Stimulated activated CD8-positive, alpha-beta memory T cell treated with anti-CD3 and anti-CD28 coated beads, Interleukin-7, amount 100 ng/mL, for 24 hours (primary cell): Measurements from ENCODE around the gene MTERF2.

ENCODE experiments used
- DNase-seq: peaks from one replicate; pipeline ENCODE4 v3.0.0-alpha.2; 2020; ENCODE audit warnings: low read depth

Gene MTERF2

DNA sequence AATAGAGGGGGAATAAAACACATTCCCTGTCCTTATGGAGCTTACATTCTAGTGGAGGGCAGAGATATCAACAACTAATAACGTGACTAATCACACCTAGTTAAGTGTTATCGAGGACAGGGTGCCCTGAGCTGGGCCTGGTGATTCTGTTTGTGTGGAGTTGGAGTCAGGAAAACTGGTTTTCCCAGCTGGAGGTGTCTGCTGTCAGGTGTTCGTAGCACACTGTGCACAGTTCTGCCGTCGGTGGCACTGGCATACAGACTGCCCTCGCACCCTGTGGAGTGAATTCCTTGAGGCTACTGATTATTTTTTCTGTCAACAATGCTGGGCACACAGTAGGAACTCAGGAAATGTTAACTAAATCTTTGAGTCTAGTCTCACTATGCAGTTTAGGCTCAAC lies 900 bp upstream of the MTERF2 start:
- DNase-seq, result no peak

DNA sequence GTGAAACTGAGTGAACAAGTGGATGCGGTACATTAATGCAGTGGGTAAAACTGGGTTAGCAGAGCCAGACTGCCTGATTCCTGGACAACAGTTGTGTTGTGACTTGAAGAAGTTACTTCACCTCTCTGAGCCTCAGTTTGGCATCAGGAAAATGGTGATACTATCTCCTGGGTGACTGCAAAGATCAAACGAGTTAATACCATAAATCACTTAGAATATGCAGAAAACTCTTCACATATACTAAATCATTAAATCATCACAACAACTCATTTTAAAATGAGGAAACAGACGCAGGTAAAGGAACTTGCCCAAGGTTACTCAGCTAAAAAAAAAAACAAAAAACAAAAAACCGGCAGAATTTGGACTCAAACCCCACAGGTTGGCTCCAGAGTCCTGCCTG lies 811 bp downstream of the MTERF2 start:
- no peak for DNase-seq

DNA sequence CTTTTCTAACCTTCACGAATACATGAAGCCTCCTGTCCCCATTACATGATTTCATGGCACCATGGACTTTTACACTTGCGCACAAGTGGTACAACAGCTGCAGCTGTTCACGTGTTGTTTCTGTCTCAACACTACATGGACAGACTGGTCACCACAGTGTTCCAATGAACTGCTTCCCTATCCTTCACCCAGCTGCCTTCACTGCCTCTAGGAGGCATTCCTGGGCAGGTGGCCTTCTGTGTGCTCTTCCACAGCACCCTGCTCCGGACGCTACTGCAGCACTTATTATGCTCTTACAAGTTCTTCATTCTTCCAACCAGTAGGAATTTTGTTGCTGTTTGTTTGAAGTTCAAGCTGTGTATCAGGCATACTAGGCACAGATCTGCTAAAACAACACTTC lies 1.5 kb downstream of the MTERF2 start:
- no peak for DNase-seq

DNA sequence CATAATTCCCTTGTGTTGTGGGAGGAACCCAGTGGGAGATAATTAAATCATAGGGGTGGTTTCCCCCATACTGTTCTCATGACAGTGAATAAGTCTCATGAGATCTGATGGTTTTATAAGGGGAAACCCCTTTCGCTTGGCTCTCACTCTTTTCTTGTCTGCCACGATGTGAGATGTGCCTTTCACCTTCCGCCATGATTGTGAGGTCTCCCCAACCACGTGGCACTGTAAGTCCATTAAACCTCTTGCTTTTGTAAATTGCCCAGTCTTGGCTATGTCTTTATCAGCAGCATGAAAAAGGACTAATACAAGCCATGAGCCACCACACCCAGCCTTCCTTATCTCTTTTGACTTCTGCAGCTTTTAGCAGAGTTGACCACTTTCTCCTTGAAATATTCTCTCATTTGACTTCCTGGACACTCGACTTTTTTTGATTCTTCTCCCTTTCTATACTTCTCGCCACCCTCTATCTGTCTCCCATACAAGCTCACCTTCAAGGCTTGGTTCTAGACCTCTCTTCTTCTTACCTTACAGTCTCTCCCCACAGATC lies 2.3 kb downstream of the MTERF2 start:
- DNase-seq, result no peak

DNA sequence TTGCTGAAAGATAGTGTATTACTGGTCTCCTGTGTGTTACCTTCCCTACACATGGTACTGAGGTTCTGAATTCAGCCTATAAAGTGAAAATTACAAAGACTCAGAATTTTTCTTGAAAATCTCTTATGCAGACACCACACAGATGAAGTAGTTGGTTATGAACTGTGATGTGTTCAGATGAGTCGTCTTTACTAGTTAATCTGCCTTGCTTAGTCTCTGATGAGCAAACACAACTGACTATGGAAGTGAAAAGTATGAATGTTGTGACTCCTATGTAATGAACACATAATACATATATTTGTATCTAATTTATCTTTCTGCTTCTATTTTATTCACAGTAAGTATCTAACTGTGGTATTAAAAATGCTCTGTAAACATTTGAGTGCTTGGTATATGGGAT lies 4.7 kb downstream of the MTERF2 start:
- DNase-seq, result no peak

DNA sequence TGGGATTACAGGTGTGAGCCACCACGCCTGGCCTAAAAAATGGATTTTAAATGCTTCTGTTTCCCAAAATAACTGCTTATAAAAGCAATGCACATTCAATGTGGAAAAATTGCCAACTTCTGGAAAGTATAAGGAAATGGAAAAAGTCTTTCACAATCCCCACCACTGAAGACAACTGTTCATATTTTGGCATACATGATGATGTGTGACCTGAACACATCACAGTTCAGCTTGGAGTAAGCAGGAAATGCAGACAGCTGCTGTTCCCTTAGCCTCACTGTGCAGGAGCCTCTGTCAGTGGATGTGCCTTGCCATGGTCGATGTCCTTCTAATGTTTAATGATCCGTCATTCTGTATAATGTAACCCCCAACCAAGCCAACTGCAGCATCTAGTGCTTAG lies 5.2 kb downstream of the MTERF2 start:
- DNase-seq, result no peak

DNA sequence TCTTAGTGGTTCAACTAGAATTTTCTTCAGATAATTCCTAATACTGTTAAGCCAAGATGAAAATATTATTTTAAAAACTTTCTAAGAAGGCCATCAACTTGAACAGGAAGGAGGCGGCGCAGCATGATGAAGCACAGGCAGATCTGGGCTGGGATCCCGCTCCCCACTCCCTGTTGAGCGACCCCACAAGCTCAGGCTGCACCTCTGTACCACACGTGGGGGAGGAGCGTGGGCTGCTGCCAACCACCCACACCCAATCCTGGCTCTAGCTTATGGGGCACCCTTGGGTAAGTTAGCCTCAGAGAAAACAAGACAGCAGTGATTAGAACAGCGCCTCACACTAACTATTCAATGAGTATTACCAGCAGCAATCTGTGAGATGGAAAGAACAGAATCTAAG lies 6.0 kb downstream of the MTERF2 start:
- no peak for DNase-seq

DNA sequence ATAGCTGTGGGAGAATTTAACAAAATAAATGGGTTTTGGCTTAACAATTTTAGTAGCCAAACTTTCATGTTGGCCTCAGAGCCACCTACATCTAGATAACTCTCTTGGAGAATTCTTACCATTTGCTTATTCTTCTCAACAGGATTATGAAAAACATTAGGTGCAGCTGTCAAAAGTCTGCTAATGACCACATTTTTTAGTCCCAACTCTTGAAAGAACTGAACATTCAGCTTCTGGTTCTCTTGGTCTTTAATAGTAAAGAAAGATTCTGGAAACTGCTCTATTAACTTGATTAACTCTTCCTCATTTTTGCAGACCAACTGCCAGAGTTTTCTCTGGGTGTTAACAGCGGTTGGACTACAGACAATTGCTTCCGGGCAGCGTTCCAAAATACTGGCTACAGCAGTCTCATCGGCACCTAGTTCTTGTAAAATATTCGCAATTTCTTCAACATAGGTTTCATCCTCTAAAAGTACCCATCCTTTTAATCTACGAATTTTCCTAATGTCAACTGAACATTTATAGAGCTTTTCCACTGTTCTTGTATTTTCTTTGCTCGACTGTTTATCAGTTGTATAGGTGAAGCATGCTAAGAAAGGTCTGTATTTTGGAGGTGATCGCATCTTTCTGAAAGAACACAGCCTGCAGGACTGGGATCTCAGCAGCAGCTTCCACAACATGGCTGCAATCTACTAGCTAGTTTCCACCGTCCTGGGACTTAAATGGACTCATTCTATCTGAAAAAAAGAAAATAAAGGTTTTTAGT lies 8.7 kb downstream of the MTERF2 start:
- DNase-seq, result no peak

DNA sequence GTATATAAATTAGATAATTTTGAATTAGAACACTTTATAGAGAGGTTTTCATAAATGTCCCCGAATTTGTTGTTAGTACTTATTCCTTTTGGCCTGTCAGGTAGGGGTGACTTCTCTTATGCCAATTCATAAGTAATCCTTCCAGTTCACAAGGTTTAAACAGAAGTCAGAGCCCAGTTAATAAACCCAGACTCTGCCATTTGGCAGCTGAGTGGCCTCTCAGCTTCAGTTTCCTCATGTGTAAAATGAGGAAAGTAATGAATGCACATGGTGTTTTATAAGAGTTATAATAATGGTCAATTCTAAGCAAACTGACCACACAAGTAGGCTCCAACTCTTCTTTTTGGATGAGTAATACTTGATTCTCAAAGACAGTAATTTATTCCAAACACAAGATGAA lies 10.3 kb downstream of the MTERF2 start:
- no peak for DNase-seq

DNA sequence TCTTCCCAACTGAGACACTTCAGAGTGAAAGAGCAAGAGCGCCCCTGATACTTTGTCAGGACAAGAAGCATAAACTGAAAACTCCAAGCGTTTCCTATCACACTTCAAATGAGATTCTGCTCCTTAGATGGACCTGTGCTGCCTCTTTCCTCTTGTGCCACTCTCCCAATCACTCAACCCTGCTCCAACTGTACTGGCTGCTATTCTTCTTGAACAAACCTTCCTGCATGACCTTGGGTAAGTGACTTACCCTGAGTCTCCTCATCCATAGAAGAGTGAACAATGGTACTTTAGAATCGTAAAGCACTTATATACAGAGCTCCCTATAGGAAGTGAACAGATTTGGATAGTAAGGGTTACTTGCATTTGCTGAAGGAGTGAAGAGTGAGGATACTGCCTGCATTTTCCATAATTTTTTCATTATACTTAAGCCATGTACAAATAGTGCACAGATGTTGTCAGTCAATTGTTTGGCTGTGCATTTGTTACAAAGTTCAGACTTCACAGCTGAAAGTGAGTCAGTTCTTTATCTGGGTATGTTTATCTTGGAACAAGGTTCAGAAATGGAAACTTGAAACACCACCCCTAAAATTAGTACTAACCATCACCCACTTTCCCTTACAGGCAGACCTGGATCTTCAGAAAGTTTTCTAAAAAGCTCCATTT lies 10.8 kb downstream of the MTERF2 start:
- no peak for DNase-seq

DNA sequence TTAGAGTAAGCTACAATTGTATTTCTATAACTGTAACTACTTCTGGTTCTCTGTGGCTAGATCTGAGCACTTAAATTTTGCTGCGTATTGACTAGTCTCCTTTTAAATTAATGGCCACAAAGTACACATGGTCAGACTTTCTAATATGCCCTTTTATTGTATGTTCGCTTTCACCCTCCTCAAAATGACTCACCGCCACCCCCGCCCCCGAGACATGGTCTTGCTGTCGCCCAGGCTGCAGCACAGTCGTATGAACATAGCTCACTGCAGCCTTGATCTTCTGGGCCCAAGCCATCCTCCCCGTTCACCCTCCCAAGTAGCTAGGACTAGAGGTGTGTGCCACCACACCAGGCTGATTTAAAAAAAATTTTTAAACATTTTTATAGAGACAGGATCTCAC lies 11.8 kb downstream of the MTERF2 start:
- DNase-seq, result no peak

DNA sequence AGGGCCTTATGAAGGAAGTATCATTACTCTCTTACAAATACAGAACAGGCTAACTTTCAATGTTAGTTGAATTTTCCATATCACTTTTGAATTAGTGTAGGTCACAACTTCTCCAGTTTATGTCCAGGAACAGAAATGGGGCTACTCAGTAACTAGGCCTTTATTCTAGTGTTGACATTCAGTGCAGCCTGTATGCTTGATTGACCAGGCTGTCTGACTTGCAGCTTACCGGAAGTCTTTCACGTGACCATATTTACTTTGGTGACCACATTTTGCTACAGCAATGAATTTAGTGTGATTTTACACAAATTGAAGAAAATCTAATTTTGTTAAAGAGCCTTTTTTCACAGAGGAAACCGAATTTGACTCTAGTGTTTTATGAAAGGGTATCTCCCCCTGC lies 12.4 kb downstream of the MTERF2 start:
- no peak for DNase-seq

DNA sequence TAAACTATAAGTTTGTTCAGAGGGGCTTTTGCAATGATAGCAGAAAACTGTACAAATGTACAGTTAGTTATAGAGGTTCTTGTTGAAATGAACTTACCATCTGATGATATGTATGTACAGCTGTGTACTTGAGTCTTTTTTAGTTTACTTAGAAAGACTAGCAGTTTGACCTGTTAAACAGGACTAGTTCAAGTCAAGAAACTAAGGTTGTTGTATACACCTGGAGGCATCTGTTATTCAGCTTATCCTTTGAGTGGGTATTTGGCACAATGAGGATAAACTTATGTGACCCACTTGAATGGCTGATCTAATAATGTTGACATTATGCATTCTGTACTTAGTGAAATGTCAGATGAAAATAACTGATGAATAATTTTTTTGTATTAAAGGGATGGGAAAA lies 13.4 kb downstream of the MTERF2 start:
- no peak for DNase-seq

DNA sequence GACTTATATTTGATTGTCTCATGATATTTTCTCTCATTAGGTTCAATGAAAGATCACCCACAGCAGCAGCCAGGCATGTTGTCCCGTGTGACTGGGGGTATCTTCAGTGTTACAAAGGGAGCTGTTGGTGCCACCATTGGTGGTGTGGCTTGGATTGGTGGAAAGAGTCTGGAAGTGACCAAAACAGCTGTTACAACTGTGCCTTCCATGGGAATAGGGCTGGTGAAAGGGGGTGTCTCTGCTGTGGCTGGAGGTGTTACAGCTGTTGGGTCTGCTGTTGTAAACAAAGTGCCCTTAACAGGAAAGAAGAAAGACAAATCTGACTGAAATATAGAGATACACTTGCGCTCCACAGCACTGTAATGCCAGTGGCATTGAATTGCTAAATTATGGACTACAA lies 15.9 kb downstream of the MTERF2 start:
- DNase-seq, result no peak

DNA sequence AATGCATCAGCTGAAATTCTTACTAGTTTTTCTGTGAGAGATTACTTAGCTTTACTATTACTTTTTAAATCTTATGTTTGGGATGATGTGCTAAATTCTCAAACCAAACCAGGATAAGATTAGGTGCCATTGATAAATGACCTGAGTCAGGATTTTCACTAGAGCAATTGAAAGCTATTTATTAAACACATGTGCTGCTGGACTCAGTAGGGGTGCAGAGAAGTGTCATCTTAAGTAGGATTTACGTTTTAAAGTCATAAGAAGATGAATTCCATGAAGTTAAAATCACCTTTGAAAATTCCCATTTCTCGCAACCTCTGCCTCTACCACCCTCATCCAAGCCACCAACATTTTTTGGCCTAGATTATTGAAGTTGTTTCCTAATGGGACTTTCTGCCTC lies 22.4 kb downstream of the MTERF2 start:
- DNase-seq, result no peak

DNA sequence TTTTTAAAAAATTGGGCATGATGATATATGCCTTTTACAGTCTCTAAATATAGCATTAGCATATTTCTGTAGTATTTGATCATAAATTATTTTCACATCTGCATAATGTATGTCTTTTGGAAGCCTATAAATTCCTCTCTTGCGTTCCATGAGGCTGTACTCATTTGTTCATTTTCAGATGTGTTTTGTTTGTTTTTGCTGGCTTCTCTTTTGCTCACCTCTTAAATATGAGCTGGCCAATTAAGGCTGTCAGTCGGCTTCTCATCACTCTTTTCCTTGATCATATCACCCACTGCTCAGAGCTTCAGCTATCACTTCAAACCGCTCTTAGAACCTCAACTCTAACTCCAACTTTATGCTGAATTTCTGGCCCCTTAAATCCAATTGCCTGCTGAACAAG lies 24.7 kb downstream of the MTERF2 start:
- no peak for DNase-seq

DNA sequence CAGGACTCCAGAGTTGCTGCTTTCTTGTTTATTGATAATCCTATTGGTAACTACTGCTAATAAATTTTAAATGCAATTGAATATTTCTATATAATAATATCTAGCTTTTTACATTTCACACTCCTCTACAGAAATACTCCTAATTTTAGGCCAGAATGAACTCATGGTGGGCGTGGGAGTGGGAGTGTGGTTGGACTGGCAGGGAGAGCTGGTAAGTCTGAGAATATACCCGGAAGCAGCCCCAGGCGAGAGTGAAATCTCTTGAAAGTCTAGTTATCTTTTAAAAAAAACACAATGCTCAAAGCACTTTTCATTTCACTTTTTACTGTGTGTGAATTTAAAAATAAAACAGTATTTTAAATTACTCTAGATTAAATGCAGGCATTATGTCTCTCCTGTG lies 26.5 kb downstream of the MTERF2 start:
- no peak for DNase-seq

DNA sequence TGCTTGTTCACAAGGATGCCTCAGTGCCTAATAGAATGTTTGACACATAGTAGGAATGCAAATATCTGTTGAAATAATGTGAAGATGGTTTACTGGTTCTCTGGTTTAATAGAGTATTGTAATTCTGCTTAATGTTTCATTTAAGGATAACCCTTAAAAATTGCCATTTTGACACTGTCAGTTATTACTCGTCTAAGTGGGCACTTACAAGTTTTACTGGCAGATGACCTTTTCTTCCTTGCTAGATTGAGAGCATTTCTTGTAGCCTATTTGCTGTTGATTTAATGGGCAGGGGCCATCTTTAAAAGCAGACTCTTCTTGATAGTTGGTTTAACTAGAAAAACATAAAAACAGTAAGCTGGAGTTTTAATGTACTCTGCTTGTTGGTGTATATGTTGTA lies 29.4 kb downstream of the MTERF2 start:
- DNase-seq, result no peak

DNA sequence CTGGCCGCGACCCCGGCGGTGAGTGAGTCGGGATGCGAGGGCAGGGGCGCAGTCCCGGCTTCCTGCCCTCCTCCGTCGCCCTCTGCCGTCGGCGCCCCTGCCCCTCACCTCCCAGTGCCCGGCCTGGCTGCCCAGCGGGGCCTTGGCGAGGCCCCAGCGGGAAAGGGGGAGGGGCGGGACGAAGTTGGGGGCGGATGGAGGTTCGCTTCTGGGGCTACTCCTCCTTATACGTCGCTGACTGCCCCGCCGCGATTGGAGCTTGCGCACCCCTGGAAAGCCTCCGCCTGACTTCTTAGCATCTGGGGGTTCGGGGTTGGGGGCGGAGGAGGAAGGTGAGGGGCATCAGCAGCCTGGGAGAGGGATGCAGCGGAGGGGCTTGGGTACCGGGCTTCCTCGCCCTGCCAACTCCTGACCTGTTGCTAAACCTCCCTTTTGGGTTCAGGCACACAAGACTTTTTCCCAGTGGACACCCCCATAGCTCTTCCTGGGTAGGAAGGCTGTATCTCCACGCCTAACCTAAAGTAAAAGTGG lies 30.8 kb downstream of the MTERF2 start:
- DNase-seq, result peak; percentile 26

DNA sequence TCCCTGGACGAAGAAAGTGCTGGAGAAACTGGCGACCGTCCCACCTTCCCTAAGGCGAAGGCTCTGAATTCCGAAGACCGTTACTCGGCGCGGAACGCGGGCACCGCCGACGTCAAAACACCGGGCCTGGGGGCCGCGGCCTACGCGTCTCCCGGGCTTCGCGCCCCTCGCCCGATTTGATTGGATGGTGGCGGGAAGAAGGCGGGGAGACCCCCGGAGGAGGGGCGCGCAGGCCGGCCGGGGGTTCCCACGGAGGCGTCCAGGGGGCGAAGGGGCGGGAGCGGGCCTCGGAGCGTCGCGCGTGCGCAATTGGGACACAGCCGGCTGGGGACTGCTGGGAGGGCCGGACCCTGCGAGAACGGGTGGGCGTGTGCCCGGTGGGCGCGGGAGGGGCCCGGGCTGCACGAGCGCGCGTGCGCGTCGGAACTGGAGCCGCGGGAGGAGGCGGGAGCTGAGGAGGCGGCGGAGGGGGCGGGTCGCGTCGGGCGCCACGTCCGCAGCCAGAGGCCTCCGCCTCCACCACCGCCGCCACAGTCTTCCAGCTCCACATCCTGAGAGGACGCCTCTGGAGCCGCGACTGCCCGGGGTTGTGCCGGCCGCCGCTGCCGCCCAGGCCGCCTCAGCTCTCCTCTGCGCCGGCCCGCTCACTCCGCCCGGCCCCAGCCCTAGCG lies 31.4 kb downstream of the MTERF2 start, which contains the start of gene TMEM263:
Gene TMEM263, plus strand, starts transcription at position 531 of the 671 bp plus-strand sequence. CDS start 11,210 bp downstream, outside the sequence.
- peak; percentile 79 for DNase-seq

DNA sequence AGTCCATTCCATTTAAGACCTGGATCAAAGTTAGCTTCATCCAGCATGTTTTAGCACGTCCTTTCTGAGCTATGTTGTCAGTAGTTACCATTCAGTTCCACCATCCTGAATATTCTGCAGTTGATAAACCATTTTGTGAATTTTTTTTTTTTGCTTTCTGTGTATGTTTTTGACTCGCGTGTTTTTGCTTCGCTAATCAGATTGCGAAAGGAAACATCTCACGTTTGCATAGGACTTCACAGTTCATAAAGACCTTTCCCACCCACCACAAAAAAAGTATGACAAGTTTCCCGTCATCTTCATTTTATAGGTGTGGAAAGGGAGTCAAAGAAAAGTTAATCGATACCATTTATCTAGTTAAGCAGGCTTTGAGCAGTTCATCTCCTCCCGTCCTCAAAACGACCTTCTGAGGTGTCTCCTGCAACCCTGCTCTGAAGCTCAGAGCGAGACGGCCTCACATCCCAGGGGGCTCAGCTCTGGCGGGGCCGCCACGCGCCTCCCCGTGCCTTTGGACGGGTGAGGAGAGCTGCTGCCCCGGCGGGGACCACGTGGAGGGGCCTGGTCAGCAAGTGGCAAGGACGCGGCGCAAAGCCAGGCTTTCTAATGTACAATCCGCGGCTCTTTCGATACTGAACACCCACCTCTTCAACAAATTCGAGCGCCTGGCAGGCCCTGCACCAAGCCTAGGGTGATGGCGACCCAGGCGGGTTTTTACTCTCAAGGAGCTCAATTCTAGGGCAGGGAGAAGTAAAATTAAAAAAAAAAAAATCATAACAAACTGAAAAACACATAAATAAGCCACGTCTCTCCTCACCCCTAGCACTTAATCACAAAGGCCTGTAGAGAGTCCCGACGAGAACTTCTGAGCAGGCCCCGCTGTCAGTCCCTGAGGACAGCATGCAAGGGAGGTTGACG lies 32.2 kb downstream of the MTERF2 start:
- peak; percentile 6 for DNase-seq
